COLO829 (cell line): ENCODE results near the gene WRAP53.

ENCODE experiments used
- DNase-seq: peaks from one replicate; pipeline ENCODE4 v3.0.0; 2012; ENCODE audit warnings: low spot score

Gene WRAP53

DNA sequence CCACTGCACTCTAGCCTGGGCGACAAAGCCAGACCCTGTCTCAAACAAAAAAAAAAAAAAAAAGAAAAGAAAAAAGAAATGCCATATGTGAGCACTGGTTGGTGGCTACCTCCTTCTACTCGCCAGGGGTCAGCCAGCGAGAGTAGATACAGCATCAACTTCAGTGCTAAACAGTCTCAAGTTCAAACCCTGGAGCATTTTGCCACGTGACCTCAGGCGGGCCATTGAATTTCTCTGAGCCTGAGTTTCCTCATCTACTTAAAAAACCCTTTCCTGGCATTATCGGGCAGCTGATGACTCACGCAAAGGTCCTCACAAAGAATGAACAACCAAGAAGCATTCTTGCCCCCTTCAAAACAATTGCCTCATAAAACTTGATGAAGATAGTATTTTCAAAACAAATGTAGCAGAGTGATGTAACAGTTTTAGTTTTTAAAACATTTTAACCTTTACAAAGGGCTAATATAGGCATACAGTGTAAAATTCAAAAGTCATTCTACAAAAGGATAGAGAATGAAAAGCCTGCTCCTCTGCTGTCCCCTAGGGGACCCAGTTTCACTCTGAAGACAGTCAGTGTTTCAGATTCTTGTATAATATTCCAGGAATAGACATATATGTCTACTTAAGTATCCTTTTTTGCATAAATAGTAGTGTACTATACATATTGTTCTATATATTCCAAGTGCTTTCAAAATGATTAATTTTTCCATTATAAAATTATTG lies 57.6 kb downstream of the WRAP53 start:
- peak; percentile 93 for DNase-seq

DNA sequence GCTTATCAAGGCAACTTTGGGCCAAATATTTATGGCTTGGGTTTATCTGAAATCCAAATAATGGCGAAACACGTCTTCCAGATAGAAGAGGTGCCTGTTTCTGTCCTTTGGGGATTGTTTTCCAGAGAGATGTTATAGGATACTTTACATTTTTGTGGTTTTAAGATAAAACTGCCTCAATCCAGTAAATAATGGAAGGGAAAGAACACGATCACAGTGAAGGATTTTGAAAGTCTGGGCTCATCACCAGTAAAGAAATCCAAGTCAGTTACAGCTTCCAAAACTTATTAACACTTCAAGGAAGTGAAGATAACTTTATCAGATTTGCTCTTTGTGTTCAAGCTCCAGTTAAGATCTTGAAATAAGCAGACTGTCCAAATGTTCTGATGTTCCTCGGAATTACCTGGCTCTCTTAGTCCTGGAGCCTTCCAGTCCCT lies 59.4 kb downstream of the WRAP53 start:
- peak; percentile 31 for DNase-seq

DNA sequence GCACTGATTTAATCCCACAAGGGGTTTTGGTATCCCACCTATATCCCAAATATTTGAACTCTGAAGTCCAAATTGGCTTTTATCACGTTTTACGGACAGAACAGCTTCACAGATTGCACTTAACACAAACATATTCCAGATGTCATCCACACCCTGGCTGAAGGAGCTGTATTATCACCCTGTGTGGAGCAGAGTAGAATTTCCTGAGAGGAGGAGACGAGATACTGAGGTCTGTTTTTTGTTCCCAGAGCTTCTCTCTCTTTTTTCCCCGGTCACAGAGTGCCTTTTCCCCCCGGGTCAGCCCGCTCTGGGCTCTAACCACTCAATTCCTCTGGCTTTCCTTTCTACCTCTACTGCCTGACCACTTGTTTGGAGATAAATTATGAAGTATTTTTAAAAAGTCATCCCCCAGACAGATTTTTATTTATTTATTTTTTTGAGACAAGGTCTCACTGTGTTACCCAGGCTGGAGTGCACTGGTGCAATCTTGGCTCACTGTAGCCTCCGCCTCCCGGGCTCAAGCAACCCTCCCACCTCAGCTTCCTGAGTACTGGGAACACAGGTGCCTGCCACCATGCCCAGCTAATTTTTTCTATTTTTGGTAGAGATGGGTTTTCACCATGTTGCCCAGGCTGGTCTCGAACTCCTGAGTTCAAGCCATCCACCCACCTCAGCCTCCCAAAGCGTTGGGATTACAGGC lies 59.9 kb downstream of the WRAP53 start:
- DNase-seq = no peak

DNA sequence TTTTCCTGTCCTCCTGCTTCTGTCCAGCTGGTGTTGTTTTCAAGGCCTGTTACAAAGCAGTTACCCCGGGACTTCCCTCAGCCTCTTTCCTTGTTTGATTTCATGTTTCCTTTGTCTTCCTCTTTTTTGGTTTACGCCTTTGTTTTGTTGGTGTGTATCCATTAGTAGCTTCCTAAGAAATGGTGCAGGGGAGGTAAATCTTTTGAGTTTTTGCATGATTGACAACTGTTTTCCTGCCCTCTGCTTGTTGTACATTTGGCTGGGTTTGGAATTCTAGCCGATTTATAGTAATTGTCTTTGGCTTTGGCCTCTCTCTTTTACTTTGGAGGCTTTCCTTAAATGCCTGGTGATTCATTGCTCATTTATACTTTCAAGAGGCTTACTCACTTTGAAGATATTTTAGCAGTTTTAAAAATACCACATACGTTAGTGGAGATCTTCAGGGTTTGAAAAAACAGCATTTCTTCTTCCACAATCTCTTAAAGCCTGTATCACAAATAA lies 62.1 kb downstream of the WRAP53 start:
- peak; percentile 20 for DNase-seq
